ENCODE measurements around the gene DIPK1B.

DIPK1B gene

DNA sequence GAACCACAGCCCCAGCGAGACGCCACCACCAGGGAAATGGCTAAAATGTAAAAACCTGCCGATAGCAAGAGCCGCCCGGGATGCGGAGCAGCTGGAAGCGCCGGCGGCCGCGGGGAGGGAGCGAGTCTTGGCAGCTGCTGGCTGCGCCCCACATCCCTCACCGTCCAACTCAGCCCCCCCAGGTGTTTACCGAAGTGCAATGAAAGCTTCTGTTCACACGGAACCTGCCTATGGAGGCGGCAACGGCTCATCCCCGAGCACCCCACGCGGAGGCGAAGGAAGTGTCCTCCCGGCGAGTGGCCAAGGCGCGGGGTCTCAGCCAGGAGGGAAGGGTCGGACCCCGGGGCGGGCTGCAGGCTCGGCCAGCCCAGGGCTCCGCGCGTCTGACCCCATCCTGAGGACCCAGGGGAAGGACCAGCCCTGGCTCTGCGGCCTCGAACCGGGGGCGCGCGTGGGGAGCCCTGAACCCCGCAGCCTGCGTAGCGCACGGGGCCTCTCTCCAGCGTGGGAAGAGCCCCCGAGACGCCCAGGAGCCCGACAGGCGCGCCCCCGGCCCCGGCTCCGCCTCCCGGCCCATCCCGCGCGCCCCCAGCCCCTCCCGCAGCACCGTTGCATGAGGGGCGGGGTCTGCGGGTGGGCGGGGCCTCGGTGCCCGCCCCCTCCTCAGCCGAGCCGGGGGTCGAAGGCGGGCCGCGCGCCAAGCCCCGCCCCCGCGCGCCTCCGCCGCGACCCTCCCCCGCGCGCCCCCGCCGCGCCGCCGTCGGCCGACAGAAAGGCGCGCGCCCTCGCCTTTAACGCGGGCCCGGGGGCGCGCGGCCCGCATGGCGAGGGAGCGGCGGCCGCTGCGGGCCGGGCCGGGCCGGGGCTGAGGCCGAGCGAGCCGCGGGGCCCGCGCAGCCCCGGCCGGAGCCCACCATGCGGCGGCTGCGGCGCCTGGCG, at the start of gene DIPK1B:
Gene DIPK1B (plus strand): TSS at position 822 of the 939 bp plus-strand sequence. CDS start 94 bp downstream, at position 916.
- DNase-seq (ENCODE audit: low spot score) = no peak

DNA sequence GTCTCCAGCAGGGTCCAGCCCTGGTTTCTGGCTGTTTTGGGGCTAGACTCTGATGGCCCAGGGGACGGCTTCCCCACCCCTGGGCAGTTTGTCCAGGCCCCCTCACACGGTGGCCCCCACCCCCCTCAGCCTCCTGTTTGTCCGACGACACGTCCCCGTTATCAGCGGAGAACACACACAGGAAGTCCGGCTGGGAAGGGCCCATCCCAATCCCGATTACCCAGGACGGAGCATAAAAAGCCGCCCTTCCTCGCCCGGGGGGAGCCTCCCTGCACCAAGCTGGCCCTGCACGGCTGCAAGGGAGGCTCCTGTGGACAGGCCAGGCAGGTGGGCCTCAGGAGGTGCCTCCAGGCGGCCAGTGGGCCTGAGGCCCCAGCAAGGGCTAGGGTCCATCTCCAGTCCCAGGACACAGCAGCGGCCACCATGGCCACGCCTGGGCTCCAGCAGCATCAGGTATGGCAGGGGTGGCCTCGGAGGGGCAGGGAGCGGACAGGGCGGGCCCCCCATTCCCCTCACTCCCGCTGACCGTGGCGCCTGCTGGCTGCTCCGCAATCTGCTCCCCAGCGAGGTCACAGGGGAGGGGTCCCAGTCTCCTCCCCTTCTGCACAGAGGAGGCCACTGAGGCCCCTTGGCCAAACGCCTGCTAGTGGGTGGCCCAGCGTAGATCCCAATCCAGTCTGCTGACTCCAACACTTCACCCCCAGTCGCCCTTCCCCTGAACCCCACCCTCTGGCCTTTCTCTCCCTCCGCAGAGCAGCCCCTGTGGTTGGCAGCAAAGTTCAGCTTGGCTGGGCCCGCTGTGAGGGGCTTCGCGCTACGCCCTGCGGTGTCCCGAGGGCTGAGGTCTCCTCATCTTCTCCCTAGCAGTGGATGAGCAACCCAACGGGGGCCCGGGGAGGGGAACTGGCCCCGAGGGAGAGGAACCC, 49.5 kb upstream of the DIPK1B start, which contains the start of gene EGFL7:
Gene EGFL7 (plus strand): TSS at position 261 of the 926 bp plus-strand sequence. CDS start 5,367 bp downstream, outside the sequence.
- no peak for DNase-seq (ENCODE audit: low spot score)

DNA sequence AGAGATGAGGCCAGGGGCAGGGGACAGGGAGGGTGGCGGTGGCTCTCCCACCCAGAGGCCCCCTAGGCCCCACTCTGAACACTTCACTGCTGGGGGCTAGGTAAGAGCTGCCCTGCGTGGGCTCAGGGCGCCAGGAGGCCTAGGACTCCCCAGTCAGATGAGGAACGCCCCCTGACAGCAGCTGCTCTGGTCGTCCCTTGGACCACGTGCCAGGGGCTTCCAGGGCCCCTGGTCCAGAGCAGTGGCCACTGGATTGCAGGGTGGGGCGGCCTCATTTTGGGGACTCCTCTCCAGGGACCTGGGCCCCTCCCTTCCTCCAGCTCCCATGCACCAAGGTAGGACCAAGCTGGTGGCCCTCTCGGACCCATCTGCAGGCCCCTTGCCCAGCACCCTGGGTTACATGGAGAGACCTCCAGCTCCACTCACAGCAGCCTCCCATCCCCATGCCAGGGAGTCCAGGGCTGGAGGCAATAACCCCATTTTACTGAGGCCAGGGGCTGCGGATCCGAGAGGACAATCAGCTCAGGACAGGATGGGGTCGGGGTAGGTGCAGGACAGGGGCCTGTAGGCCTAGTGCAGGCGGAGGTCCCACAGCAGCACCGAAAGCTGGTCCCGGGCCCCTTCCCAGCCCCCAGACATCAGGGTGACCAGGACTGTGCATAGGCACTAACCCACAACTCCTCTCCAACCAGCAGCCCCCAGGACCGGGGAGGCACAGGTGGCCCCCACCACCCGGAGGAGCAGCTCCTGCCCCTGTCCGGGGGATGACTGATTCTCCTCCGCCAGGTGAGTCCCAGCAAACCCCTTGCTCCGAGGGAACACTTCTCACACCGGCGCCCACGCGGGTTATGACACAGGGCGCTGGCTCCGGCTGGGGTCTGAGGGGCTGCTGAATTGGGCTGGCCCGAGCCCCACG, 48.1 kb upstream of the DIPK1B start:
- no peak for DNase-seq (ENCODE audit: low spot score)

DNA sequence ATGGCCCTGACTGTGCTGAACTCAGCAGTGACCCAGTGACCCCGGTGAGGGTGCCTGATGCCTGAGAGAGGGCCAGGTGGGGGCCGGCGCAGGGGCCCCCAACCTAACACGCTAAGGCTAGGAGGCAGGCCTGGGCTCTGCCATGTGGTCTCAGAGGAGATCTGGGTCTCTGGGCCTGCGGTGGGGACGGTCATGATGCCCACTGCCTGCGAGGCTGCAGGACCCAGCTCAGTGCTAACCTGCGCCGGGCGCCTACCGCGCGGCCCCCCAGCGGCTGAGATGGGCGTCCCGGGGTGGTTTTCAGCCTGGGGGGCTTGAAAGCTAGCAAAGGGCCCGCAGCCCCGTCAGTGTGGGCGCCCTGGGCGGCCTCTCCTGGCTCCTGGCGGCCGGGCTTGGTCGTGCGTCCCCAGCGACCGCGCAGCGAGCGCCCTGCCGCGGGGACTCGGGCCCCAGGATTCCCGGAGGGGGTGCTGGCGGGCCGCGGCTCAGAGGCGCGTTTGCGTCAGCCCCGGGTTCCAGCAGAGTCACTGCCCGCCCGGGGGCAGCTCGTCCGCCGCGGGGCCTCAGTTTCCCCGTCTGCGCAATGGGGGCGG, 47.2 kb upstream of the DIPK1B start:
- no peak for DNase-seq (ENCODE audit: low spot score)

DNA sequence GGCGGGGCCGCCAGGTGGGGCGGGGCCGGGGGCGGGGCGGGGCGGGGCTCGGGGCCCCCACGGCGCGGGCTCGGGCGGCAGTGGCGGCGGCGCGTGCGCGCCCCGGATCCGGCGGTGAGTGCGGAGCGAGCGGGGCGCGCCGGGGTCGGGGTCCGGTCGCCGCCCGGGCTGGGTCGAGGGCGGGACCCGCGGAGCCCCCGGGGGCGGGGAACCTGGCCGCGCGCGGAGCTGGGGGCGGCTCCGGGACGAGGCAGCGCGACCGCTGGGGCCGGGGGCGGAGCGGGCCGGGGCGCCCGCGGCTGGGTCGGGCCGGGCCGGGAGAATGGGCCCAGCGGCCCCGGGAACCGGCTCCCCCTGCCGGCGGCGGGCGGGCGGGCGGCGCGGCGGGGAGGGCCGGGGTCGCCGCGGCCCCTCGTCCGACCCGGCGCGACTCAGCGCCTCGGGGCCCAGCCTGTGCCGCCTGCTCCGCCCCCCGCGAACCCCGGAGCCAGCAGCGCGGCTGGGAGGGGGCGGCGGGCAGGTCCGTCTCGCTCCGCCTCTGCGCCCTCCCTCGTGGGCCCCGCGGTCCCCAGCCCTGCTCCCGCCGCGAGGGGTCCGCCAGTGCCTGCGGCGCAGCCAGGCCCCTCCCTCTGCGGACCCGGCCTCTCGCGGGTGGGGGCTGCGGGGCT, 46.5 kb upstream of the DIPK1B start:
- DNase-seq (ENCODE audit: low spot score) = no peak

DNA sequence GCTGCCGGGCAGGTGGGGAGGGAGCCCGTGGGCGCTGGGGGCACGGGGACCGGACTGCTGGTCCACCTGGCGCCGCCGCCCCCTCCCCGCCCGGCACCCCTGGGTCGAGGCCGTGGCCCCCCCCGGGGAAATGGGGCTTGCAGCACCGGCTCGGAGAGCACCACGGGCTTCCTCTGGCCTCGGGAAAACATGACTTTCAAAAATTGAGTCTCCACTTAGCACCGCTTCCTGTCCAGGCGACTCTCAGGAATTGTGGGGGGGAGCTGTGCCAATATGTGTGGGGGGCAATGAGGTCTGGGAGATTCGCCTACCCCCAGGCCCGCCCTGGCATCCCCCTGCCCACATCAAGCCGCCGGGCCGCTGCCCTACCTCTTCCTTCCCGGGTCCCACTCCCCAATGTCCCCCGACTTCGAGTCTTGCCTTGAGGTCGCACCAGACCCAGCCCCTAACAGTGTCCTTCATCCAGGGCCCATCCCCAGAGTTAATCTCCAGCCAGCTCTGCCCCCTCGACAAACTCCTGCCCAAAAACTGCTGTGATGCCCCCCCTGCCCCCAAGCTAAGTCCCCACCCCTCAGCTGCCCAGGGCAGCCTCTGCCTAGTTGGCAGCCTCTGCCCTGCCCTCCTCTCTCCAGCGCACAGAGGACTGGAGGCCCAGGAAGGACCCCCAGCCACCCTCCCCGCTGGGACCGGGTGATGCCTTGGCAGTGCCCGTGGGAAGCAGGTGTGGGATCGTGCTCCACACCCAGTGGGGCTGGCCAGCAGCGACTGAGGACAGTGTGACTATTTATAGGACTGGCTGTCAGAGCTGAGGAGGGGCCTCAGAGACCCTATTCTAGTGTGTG, 45.8 kb upstream of the DIPK1B start:
- DNase-seq (ENCODE audit: low spot score) = no peak

DNA sequence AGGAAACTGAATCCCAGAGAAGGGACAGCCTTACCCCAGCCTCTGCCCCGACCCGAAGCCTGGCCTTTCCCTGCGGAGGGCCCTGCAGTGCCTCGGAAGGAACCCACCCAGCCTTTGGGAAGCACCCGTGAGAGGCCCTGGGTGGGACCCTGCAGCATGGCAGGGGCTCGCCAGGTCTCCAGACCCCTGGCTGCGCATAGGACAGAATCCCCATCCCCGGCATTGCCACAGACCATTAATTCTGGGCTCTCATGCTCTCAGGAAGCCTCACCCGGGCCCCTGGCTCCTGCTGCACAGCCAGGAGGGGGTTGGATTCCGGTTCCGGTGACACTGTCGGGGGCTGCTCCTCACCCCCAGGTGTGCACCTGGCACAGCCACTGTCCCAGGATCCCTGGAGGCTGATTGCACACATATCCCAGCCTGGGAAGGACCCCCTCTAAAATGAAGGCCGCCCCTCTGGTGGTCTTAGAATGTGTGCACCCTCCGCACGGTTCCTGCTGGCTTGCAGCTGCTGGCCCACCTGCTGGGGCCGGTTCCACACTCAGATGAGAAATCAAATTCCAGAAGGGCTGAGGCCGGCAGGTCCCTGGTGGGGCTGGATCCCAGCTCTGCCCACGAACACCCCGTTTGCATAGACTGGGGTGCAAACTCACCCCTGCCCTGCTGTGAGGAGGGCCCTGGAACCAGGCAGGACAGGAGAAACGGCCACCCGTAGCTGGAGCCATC, 45.0 kb upstream of the DIPK1B start:
- DNase-seq (ENCODE audit: low spot score) = no peak

DNA sequence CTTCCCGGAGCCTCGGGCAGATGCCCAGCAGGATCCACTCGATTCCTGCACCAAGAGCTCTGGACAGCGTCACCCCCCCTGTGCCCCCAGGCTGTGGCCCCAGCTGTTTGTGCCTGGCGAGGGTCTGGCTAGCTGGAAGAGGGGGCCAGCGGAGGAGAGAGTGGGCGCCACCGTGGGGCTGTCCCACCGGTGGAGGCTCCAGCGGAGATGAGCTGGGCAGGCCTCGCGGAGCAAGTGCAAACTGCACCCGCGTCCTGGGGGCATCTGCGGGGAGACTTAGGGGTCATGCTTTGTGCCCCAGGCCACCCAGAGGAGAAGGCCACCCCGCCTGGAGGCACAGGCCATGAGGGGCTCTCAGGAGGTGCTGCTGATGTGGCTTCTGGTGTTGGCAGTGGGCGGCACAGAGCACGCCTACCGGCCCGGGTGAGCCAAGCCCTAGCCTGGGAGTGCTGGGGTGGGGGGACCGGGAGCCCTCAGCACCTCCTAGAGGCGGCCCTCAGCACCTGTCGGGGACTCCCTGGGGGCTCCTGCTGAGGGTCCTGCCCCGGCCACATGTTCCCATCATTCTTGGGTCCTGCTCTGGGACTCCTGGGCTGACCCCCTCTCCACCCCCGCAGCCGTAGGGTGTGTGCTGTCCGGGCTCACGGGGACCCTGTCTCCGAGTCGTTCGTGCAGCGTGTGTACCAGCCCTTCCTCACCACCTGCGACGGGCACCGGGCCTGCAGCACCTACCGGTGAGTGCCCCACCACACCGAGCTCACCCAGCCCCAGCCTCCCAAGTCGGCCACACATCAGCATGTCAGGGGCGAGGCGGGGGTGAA, 44.2 kb upstream of the DIPK1B start:
- no peak for DNase-seq (ENCODE audit: low spot score)

DNA sequence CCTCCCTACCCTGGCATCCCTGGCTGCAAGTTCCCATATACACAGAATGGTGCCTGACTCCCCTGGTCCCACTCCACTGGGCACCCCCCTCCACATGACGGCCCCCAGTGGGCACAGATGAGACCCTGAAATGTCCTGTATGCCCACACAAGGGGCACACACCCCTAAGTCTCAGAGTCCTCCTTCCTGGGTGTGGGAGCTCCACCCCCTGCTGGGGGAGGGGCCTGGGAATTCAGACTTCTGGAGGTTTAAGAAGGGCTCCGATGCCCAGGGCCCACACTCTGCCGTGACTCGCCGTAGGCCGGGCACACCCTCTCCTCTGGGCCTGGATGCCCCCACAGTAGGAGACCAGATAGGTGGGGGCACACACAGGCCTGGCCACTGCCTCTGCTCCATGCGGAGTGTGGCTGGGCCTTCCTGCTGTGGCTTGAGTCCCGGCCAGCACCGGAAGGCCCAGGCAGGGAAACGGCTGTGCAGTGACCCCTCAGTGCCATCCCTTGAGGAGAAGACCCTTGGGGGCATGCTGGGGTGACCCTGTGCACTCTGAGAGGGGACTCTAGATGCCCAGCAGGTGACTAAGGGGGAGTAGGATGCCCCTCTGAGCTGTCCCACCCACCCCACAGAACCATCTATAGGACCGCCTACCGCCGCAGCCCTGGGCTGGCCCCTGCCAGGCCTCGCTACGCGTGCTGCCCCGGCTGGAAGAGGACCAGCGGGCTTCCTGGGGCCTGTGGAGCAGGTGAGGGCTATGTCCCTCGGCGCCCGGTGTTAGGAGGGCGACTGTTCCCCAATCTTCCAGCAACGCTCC, 43.2 kb upstream of the DIPK1B start:
- no peak for DNase-seq (ENCODE audit: low spot score)

DNA sequence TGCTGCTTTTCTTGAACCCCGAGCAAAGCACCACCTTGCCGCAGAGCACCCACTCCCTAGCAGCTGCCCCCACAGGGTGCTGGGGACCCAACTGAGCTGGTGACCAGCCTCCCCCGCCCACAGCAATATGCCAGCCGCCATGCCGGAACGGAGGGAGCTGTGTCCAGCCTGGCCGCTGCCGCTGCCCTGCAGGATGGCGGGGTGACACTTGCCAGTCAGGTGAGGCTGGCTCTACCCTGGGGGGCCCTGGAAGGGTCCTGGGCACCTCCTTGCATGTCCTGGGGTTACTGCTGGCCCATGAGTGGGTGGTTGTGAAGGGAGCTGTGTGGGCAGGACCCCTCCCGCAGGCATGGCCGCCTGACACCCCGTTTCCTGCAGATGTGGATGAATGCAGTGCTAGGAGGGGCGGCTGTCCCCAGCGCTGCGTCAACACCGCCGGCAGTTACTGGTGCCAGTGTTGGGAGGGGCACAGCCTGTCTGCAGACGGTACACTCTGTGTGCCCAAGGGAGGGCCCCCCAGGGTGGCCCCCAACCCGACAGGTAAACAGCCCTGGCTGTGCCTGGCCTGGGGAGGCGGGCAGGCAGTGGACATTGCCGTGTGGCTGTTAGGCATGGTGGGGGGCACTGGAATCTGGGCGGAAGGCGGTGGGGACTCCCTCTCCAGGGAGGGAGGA, 42.4 kb upstream of the DIPK1B start:
- DNase-seq (ENCODE audit: low spot score) = no peak

DNA sequence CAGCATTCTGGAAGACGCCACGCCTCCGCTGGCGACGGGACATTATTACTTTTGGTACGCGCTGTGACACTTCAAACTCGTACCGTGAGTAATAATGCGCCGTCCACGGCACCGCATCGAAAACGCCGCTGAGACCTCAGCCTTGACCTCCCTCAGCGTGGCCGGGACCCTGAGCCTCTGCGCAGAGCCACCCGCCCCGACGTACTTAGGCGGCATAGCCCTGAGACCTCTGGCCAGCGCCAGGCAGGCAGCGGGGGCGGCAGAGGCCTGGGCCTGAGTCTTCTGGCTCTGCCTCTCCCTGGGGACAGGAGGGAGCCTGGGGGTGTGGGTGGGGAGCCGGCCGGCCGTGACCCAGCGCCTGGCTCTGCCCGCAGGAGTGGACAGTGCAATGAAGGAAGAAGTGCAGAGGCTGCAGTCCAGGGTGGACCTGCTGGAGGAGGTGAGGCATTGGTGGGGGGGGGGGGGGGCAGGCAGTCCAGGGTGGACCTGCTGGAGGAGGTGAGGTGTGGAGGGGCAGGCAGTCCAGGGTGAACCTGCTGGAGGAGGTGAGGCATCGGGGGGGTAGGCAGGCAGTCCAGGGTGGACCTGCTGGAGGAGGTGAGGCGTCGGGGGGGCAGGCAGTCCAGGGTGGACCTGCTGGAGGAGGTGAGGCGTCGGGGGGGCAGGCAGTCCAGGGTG, 41.7 kb upstream of the DIPK1B start:
- DNase-seq (ENCODE audit: low spot score) = no peak

DNA sequence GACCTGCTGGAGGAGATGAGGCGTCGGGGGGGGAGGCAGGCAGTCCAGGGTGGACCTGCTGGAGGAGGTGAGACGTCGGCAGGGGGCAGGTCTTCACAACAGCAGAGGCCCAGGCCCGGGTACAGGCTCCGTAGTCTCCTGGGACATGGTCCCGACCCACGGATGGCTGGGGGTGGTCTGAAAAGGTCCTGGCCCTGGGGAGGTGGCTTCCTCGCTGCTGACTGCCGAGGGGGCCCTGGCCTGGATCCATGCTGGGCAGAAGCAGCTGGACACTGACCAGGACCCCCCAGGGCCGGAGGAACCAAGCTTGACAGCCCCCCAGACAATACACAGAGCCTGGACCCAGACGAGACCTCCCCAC, 41.1 kb upstream of the DIPK1B start:
- DNase-seq (ENCODE audit: low spot score) = no peak

DNA sequence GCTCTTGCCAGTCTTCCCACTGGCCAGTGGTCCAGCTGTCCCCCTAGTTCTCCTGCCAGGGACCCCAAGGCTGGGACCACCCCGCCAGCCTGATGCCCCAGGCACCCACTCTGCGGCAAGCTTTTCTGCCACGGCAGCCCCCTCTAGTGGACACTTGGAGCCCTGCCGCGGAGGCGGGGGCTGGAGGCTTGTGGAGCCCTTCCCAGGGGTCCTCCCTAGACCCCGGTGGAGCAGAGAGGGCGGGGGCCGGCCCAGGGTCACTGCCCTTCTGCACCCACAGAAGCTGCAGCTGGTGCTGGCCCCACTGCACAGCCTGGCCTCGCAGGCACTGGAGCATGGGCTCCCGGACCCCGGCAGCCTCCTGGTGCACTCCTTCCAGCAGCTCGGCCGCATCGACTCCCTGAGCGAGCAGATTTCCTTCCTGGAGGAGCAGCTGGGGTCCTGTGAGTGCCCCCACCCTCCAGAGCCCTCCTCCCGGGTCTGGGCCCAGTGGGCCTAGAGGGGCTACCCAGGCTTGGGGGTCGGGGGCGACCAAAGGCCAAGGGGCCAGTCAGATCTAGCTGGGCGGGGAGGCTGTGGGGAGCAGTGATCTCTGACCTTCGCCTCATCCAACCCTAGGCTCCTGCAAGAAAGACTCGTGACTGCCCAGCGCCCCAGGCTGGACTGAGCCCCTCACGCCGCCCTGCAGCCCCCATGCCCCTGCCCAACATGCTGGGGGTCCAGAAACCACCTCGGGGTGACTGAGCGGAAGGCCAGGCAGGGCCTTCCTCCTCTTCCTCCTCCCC, 40.5 kb upstream of the DIPK1B start:
- no peak for DNase-seq (ENCODE audit: low spot score)

DNA sequence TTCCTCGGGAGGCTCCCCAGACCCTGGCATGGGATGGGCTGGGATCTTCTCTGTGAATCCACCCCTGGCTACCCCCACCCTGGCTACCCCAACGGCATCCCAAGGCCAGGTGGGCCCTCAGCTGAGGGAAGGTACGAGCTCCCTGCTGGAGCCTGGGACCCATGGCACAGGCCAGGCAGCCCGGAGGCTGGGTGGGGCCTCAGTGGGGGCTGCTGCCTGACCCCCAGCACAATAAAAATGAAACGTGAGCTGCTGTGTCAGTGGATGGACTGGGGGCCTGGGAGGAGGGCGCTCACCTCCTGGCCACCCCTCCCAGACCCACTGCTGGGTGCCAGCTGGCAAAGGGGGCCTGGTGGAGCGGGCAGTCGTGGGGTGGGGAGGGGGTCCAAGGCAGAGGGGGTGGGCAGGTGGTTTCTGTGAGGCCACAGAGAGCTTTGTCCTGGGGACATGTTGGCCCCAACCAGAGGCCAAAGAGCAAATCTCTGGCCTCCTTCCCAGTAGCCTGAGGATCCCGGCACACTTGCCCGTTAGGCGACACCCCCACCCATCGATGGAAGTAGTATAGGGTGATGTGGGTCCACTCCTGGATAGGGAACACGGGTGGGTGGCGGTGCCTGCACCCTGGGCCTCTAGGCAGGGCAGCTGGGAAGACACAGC, 39.8 kb upstream of the DIPK1B start:
- DNase-seq (ENCODE audit: low spot score) = no peak

Measured in hematopoietic multipotent progenitor cell treated with erythropoietin and hydrocortisone succinate and interleukin-3 and kit ligand, for 15 days (in vitro differentiated cells).